Immature natural killer cell (primary cell): ENCODE data around the gene PLK3. TPM values are rescaled to one million over a fixed set of nuclear protein-coding genes. Genes with fewer than 3 reads are reported as not detected.
"Not testable (repeated sequence)": the region's sequence is repeated elsewhere in the genome, so short reads cannot be mapped to it uniquely, and the experiment has no call there.

Experiments
- DNase-seq, 3 donors: peaks; one replicate each; pipeline ENCODE4 v3.0.0; 2022; ENCODE audit warnings: mixed read lengths in 1 of 3
- H3K27ac Mint-ChIP-seq, 6 donors: one replicate each; pipeline ENCODE4 v1.8.0; 2020; ENCODE audit warnings: mixed read lengths in 6 of 6, mild to moderate bottlenecking in 5 of 6, inconsistent platforms in 4 of 6, moderate library complexity in 3 of 6
- H3K27me3 Mint-ChIP-seq, 3 donors: one replicate each; pipeline ENCODE4 v1.8.0; 2020 to 2021; ENCODE audit warnings: low read depth in 3 of 3, mild to moderate bottlenecking in 3 of 3, mixed read lengths in 3 of 3, moderate library complexity in 3 of 3, inconsistent platforms in 1 of 3
- H3K36me3 Mint-ChIP-seq, 3 donors: one replicate each; pipeline ENCODE4 v1.8.0; 2020; ENCODE audit warnings: mixed read lengths in 3 of 3, inconsistent platforms in 2 of 3, mild to moderate bottlenecking in 2 of 3
- H3K4me1 Mint-ChIP-seq, 2 donors: one replicate each; pipeline ENCODE4 v1.8.0; 2020; ENCODE audit warnings: inconsistent platforms in 2 of 2, mild to moderate bottlenecking in 2 of 2, mixed read lengths in 2 of 2, moderate library complexity in 1 of 2
- H3K4me3 Mint-ChIP-seq, 5 donors: one replicate each; pipeline ENCODE4 v1.8.0; 2020; ENCODE audit warnings: mild to moderate bottlenecking in 5 of 5, mixed read lengths in 5 of 5, inconsistent platforms in 3 of 5, moderate library complexity in 3 of 5
- H3K9me3 Mint-ChIP-seq, 6 donors: one replicate each; pipeline ENCODE4 v1.8.0; 2020; ENCODE audit warnings: mild to moderate bottlenecking in 6 of 6, mixed read lengths in 6 of 6, inconsistent platforms in 4 of 6, moderate library complexity in 3 of 6
- polyA plus RNA-seq, 3 donors: library from polyadenylated mRNA; unstranded; fragments of 300-500 nt; fragmentation: Illumina TruSeq; gene quantifications; one replicate each; pipeline ENCODE4 v1.2.3, GENCODE V29; 2021

Gene PLK3
- polyA plus RNA-seq = 1 to 10 TPM; 2.1 to 5.0 (median 2.1) TPM

- H3K9me3 Mint-ChIP-seq = no peaks in the 10 kb centered on the region
- peaks cover 2 to 7% (median 4%) of the 10 kb centered on the region in 3 donors for H3K27me3 Mint-ChIP-seq
- H3K36me3 Mint-ChIP-seq = no peaks in the 10 kb centered on the region
- peak within 1 kb of the TSS; percentile 96 to 99 (median 98) for H3K4me3 Mint-ChIP-seq
- peak; percentile 96 to 98 (median 98) for DNase-seq
- peak within 1 kb of the TSS; percentile 95 to 99 (median 98) for H3K27ac Mint-ChIP-seq
- H3K4me1 Mint-ChIP-seq = peaks cover 22 to 23% of the 10 kb centered on the region in 2 donors
Measured at GRCh38 chr1:44799770-44800584, at the start of gene PLK3. PLK3 (plus strand) TSS chr1:44800377; CDS start chr1:44800464, 87 bp downstream.

GRCh38 chr1:44757420-44757819 is 42.8 kb upstream of the PLK3 start:
- Mint-ChIP-seq H3K4me3 (no peak overlapping the region), H3K4me1 (peaks cover 8 to 12% of the 10 kb centered on the region in 2 donors), H3K27me3 (no peaks in the 10 kb centered on the region), H3K9me3 (no peaks in the 10 kb centered on the region), H3K36me3 (no peaks in the 10 kb centered on the region), H3K27ac (peak overlapping the region in 4 of 6 donors; percentile 19 to 50 (median 28))
- DNase-seq = no peak

- Mint-ChIP-seq H3K27me3 (no peaks in the 10 kb centered on the region), H3K4me1 (peaks cover 8 to 12% of the 10 kb centered on the region in 2 donors), H3K36me3 (no peaks in the 10 kb centered on the region), H3K27ac (no peak overlapping the region), H3K4me3 (no peak overlapping the region), H3K9me3 (no peaks in the 10 kb centered on the region)
- DNase-seq = no peak
Measured at GRCh38 chr1:44759077-44759476, 41.1 kb upstream of the PLK3 start.

GRCh38 chr1:44760876-44761275 is 39.3 kb upstream of the PLK3 start:
- H3K27ac Mint-ChIP-seq = peak overlapping the region in 1 of 6 donors; percentile 26
- H3K9me3 Mint-ChIP-seq = no peaks in the 10 kb centered on the region
- DNase-seq = no peak
- no peaks in the 10 kb centered on the region for H3K36me3 Mint-ChIP-seq
- no peak overlapping the region for H3K4me3 Mint-ChIP-seq
- H3K4me1 Mint-ChIP-seq = peaks cover 8 to 12% of the 10 kb centered on the region in 2 donors
- H3K27me3 Mint-ChIP-seq = no peaks in the 10 kb centered on the region

GRCh38 chr1:44766421-44766820 is 33.8 kb upstream of the PLK3 start:
- not testable (repeated sequence) for DNase-seq, H3K36me3 Mint-ChIP-seq, H3K4me3 Mint-ChIP-seq, H3K9me3 Mint-ChIP-seq, H3K27me3 Mint-ChIP-seq, H3K4me1 Mint-ChIP-seq
- H3K27ac Mint-ChIP-seq = peak overlapping the region in 1 of 6 donors; percentile 9

- Mint-ChIP-seq H3K4me3 (peak within 1 kb of the TSS; percentile 87 to 96 (median 95)), H3K27ac (peak within 1 kb of the TSS; percentile 95 to 99 (median 98)), H3K4me1 (peaks cover 32 to 46% of the 10 kb centered on the region in 2 donors), H3K9me3 (no peaks in the 10 kb centered on the region), H3K27me3 (peaks cover 2 to 12% (median 9%) of the 10 kb centered on the region in 3 donors), H3K36me3 (peaks cover 4 to 24% (median 14%) of the 10 kb centered on the region in 3 donors)
- peak; percentile 88 to 89 (median 88) for DNase-seq
Measured at GRCh38 chr1:44775078-44775929, 24.9 kb upstream of the PLK3 start, which contains the start of gene RPS8. RPS8 (plus strand) TSS chr1:44775540; CDS start chr1:44775597, 57 bp downstream.

GRCh38 chr1:44775930-44776729 is 24.0 kb upstream of the PLK3 start:
- Mint-ChIP-seq H3K27me3 (peaks cover 2 to 12% (median 9%) of the 10 kb centered on the region in 3 donors), H3K4me3 (peak overlapping the region; percentile 81 to 95 (median 93)), H3K36me3 (peaks cover 5 to 32% (median 19%) of the 10 kb centered on the region in 3 donors), H3K4me1 (peaks cover 34 to 46% of the 10 kb centered on the region in 2 donors), H3K27ac (peak overlapping the region; percentile 95 to 98 (median 96)), H3K9me3 (no peaks in the 10 kb centered on the region)
- DNase-seq = peak in 2 of 3 donors; percentile 66 to 70

- no peaks in the 10 kb centered on the region for H3K9me3 Mint-ChIP-seq
- peak overlapping the region; percentile 95 to 98 (median 96) for H3K27ac Mint-ChIP-seq
- H3K4me3 Mint-ChIP-seq = peak overlapping the region; percentile 81 to 95 (median 93)
- no peak for DNase-seq
- H3K27me3 Mint-ChIP-seq = peaks cover 2 to 12% (median 9%) of the 10 kb centered on the region in 3 donors
- H3K36me3 Mint-ChIP-seq = peaks cover 7 to 38% (median 24%) of the 10 kb centered on the region in 3 donors
- peaks cover 35 to 46% of the 10 kb centered on the region in 2 donors for H3K4me1 Mint-ChIP-seq
Measured at GRCh38 chr1:44776730-44777068, 23.5 kb upstream of the PLK3 start.

- peaks cover 2 to 12% (median 9%) of the 10 kb centered on the region in 3 donors for H3K27me3 Mint-ChIP-seq
- H3K36me3 Mint-ChIP-seq = peaks cover 7 to 38% (median 24%) of the 10 kb centered on the region in 3 donors
- peak overlapping the region; percentile 81 to 98 (median 96) for H3K27ac Mint-ChIP-seq
- peak overlapping the region; percentile 1 to 93 (median 65) for H3K4me3 Mint-ChIP-seq
- no peak for DNase-seq
- peaks cover 35 to 46% of the 10 kb centered on the region in 2 donors for H3K4me1 Mint-ChIP-seq
- no peaks in the 10 kb centered on the region for H3K9me3 Mint-ChIP-seq
Measured at GRCh38 chr1:44777547-44777946, 22.6 kb upstream of the PLK3 start.

GRCh38 chr1:44777969-44778635 is 22.1 kb upstream of the PLK3 start:
- Mint-ChIP-seq H3K4me1 (peaks cover 33 to 47% of the 10 kb centered on the region in 2 donors), H3K9me3 (no peaks in the 10 kb centered on the region), H3K27me3 (peaks cover 2 to 12% (median 9%) of the 10 kb centered on the region in 3 donors), H3K27ac (peak overlapping the region; percentile 63 to 96 (median 95)), H3K36me3 (peaks cover 7 to 38% (median 24%) of the 10 kb centered on the region in 3 donors), H3K4me3 (peak overlapping the region in 2 of 5 donors; percentile 55 to 93)
- DNase-seq = no peak

- Mint-ChIP-seq H3K36me3 (peaks cover 7 to 38% (median 24%) of the 10 kb centered on the region in 3 donors), H3K9me3 (no peaks in the 10 kb centered on the region), H3K4me1 (peaks cover 39 to 52% of the 10 kb centered on the region in 2 donors), H3K4me3 (no peak overlapping the region), H3K27me3 (peaks cover 2 to 12% (median 9%) of the 10 kb centered on the region in 3 donors), H3K27ac (peak overlapping the region in 5 of 6 donors; percentile 61 to 76 (median 72))
- no peak for DNase-seq
Measured at GRCh38 chr1:44778705-44779576, 21.2 kb upstream of the PLK3 start.
